CD4-positive, alpha-beta T cell (primary cell): ENCODE data around the gene CALB2. TPM values are rescaled to one million over a fixed set of nuclear protein-coding genes. Genes with fewer than 3 reads are reported as not detected.

ENCODE experiments used
- ATAC-seq: fragments of 200-7000 bp; cut with Tn5 transposase; one replicate; pipeline ENCODE4 v1.10.0; 2022; ENCODE audit warnings: mild to moderate bottlenecking; ENCODE audit not compliant: poor library complexity
- CTCF ChIA-PET: fragments of 350-600 bp; sonication (Branson Sonifier 250); formaldehyde crosslinking; loops from one replicate; lab custom pipeline; 2021; ENCODE audit warnings: antibody characterized with exemption, inconsistent platforms; lab: Charles Lee
- POLR2A ChIA-PET: fragments of 350-600 bp; sonication (Branson Sonifier 250); formaldehyde crosslinking; loops from one replicate; lab custom pipeline; 2021; ENCODE audit warnings: antibody characterized with exemption, inconsistent platforms; lab: Charles Lee
- DNase-seq, 14 experiments: peaks; one replicate each; pipeline ENCODE4 v3.0.0-alpha.2; 2013 to 2020; ENCODE audit warnings: mixed read lengths in 2 of 14
- H3K27ac ChIP-seq, 2 donors: one replicate each; pipeline versions ENCODE4 v1.5.1 to v1.7.0; 2013; ENCODE audit warnings: low read length in 2 of 2, low read depth in 1 of 2, mild to moderate bottlenecking in 1 of 2
- H3K27me3 ChIP-seq, 2 experiments: 1 replicate in 1 of 2; 2 replicates in 1 of 2; pipeline versions ENCODE4 v1.6.1 to v1.7.0; 2013; ENCODE audit warnings: low read length in 2 of 2, control low read depth in 1 of 2, mild to moderate bottlenecking in 1 of 2, moderate library complexity in 1 of 2; ENCODE audit not compliant: insufficient read depth in 2 of 2, control insufficient read depth in 1 of 2
- H3K36me3 ChIP-seq: one replicate; pipeline ENCODE4 v1.6.1; 2013; ENCODE audit warnings: low read length, control low read depth; ENCODE audit not compliant: insufficient read depth
- H3K4me1 ChIP-seq: one replicate; pipeline ENCODE4 v1.6.1; 2013; ENCODE audit warnings: low read length, control low read depth; ENCODE audit not compliant: insufficient read depth
- H3K4me3 ChIP-seq: one replicate; pipeline ENCODE4 v1.5.1; 2013; ENCODE audit warnings: mild to moderate bottlenecking, low read length, moderate library complexity
- H3K9me3 ChIP-seq, 2 experiments: 1 replicate in 1 of 2; 2 replicates in 1 of 2; pipeline versions ENCODE4 v1.6.1 to v1.7.0; 2013; ENCODE audit warnings: low read length in 2 of 2, mild to moderate bottlenecking in 2 of 2, control low read depth in 1 of 2, moderate library complexity in 1 of 2; ENCODE audit not compliant: control insufficient read depth in 1 of 2, insufficient read depth in 1 of 2
- H3K27ac Mint-ChIP-seq: one replicate; pipeline ENCODE4 v1.8.0; 2020; ENCODE audit warnings: mixed read lengths
- H3K27me3 Mint-ChIP-seq: one replicate; pipeline ENCODE4 v1.8.0; 2021; ENCODE audit warnings: mixed read lengths
- H3K36me3 Mint-ChIP-seq: one replicate; pipeline ENCODE4 v1.8.0; 2021; ENCODE audit warnings: low read depth, mixed read lengths
- H3K4me1 Mint-ChIP-seq: one replicate; pipeline ENCODE4 v1.8.0; 2021; ENCODE audit warnings: low read depth, mixed read lengths
- H3K4me3 Mint-ChIP-seq: one replicate; pipeline ENCODE4 v1.8.0; 2020; ENCODE audit warnings: mild to moderate bottlenecking, mixed read lengths
- H3K9me3 Mint-ChIP-seq: one replicate; pipeline ENCODE4 v1.8.0; 2020; ENCODE audit warnings: mixed read lengths
- intact Hi-C, 2 experiments: fragments of 100-400 bp; cut with DNase I in 1 of 2; cut with micrococcal nuclease in 1 of 2; formaldehyde crosslinking; loops; one replicate each; pipeline versions ENCODE4 v1.15.1 to v1.9.0; 2023 to 2025; cut with DNase I, micrococcal nuclease
- total RNA-seq, 174 experiments: library from RNA in 2 of 174; stranded (reverse) in 2 of 174; gene quantifications; one replicate each; pipeline ENCODE4 v1.2.3 and lab custom pipeline; 2021 to 2026
- TF ChIP-seq, protein P1 (sequence below): fragments of 200-600 bp; IDR thresholded peaks from one replicate; pipeline ENCODE4 v1.8.0; 2022; ENCODE audit warnings: antibody characterized with exemption, mild to moderate bottlenecking

The CALB2 gene
- total RNA-seq, 2 experiments from 2014 or later, result not detected

DNA sequence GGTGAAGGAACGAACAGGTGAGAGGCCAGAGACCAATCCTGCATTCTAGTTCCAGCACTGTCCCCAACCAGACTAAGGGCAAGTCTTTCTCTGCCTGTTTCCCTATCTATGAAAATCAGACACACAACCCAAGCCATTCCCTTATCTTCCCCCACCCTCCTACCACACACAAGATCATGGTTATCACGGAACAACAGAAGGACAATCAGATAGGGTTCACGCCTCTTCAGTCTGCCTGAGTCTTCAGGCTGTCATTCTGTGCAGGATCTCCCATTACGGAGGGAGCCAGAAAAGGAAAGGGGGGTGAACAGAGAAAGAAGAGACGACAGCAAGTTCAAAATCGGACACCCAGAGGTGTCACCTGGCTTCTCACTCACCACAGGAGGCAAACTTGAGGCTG is 72.2 kb downstream of the CALB2 start:
- no peak for ATAC-seq
- peaks cover 46% of the 10 kb centered on the region for H3K27me3 Mint-ChIP-seq
- ChIA-PET CTCF (no interaction called here), POLR2A (no interaction called here)
- no peaks in the 10 kb centered on the region for H3K4me1 Mint-ChIP-seq
- no peaks in the 10 kb centered on the region for H3K36me3 ChIP-seq
- H3K9me3 ChIP-seq, result peaks cover 0 to 4% of the 10 kb centered on the region in 2 experiments
- H3K9me3 Mint-ChIP-seq, result no peaks in the 10 kb centered on the region
- H3K27me3 ChIP-seq, result peaks cover 3 to 21% of the 10 kb centered on the region in 2 experiments
- no peak overlapping the region for H3K4me3 ChIP-seq
- TF ChIP-seq, protein P1, sequence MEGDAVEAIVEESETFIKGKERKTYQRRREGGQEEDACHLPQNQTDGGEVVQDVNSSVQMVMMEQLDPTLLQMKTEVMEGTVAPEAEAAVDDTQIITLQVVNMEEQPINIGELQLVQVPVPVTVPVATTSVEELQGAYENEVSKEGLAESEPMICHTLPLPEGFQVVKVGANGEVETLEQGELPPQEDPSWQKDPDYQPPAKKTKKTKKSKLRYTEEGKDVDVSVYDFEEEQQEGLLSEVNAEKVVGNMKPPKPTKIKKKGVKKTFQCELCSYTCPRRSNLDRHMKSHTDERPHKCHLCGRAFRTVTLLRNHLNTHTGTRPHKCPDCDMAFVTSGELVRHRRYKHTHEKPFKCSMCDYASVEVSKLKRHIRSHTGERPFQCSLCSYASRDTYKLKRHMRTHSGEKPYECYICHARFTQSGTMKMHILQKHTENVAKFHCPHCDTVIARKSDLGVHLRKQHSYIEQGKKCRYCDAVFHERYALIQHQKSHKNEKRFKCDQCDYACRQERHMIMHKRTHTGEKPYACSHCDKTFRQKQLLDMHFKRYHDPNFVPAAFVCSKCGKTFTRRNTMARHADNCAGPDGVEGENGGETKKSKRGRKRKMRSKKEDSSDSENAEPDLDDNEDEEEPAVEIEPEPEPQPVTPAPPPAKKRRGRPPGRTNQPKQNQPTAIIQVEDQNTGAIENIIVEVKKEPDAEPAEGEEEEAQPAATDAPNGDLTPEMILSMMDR, result no peak
- intact Hi-C loops, result no loop called here
- no peak overlapping the region for H3K27ac ChIP-seq
- H3K4me1 ChIP-seq, result no peaks in the 10 kb centered on the region
- H3K27ac Mint-ChIP-seq, result no peak overlapping the region
- no peak for DNase-seq
- no peak overlapping the region for H3K4me3 Mint-ChIP-seq
- H3K36me3 Mint-ChIP-seq, result no peaks in the 10 kb centered on the region

DNA sequence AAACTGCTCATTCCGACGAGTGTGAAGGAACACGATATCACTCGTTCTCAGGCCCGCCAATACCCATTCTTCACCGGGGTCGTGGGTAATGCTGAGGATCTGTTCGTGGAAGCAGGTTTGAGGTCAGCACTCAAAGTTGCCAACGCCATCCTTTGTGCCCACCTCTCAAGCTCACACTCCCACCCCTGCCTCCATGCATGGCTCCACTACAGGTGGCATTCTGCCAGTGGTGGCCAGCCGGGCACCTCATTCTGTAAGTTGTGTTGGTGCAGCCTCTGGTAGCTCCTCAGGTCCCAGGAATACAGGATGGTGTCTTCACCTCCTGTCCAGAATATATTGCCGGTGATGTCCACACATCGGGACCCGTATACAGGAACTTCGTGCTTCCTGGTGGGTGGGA is 72.7 kb downstream of the CALB2 start:
- Mint-ChIP-seq H3K4me1 (no peaks in the 10 kb centered on the region), H3K9me3 (no peaks in the 10 kb centered on the region), H3K27me3 (peaks cover 42% of the 10 kb centered on the region), H3K27ac (no peak overlapping the region), H3K36me3 (no peaks in the 10 kb centered on the region), H3K4me3 (no peak overlapping the region)
- DNase-seq (no peak), ATAC-seq (no peak)
- Histone ChIP-seq H3K4me3 (no peak overlapping the region), H3K9me3 (peaks cover 0 to 2% of the 10 kb centered on the region in 2 experiments), H3K27ac (no peak overlapping the region), H3K4me1 (no peaks in the 10 kb centered on the region), H3K27me3 (peaks cover 2 to 24% of the 10 kb centered on the region in 2 experiments), H3K36me3 (no peaks in the 10 kb centered on the region)
- intact Hi-C loops, result no loop called here
- CTCF ChIA-PET, result no interaction called here
- TF ChIP-seq, protein P1, result no peak
- POLR2A ChIA-PET, result no interaction called here

DNA sequence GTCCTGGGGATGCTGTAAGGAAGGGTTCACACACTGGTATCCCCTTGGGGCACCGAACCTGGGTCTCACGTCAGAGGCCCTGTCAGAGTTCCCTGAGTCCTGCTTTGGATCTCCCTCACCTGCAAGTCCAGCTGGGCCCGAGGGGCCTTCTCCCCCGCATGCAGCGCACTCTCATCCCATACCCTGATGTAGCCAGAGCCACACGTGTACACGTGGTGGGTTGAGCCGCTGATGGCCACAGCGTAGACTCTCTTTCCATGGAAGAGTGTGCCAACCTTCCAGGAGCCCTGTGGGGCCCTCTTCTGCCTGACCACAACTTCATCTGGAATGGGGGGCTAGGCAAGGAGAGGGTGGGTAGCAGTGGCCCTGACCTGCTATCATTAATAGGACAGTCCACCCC is 73.5 kb downstream of the CALB2 start:
- Mint-ChIP-seq H3K27ac (no peak overlapping the region), H3K4me3 (no peak overlapping the region), H3K36me3 (no peaks in the 10 kb centered on the region), H3K9me3 (no peaks in the 10 kb centered on the region), H3K4me1 (no peaks in the 10 kb centered on the region), H3K27me3 (peaks cover 35% of the 10 kb centered on the region)
- no peak overlapping the region for H3K4me3 ChIP-seq
- ChIA-PET POLR2A (no interaction called here), CTCF (no interaction called here)
- H3K36me3 ChIP-seq, result no peaks in the 10 kb centered on the region
- intact Hi-C loops, result no loop called here
- DNase-seq (no peak), ATAC-seq (no peak)
- H3K9me3 ChIP-seq, result no peaks in the 10 kb centered on the region
- H3K4me1 ChIP-seq, result no peaks in the 10 kb centered on the region
- TF ChIP-seq, protein P1, result no peak
- peaks cover 2 to 20% of the 10 kb centered on the region in 2 experiments for H3K27me3 ChIP-seq
- no peak overlapping the region for H3K27ac ChIP-seq
